Fibroblast of the aortic adventitia (primary cell): Measurements from ENCODE around the gene WDR1. TPM values are rescaled to one million over a fixed set of nuclear protein-coding genes. Genes with fewer than 3 reads are reported as not detected.

Experiments used
- DNase-seq: peaks from one replicate; pipeline ENCODE4 v3.0.0-alpha.2; 2010; ENCODE audit warnings: low read depth
- H3K4me3 ChIP-seq: 2 replicates; pipeline ENCODE4 v1.5.1; 2011; ENCODE audit warnings: low read depth, mild to moderate bottlenecking, control low read depth, low read length, moderate library complexity
- CTCF ChIP-seq: IDR thresholded peaks from 2 replicates; pipeline ENCODE4 v1.5.1; 2011; ENCODE audit warnings: mild to moderate bottlenecking, low read length, control low read depth, inconsistent platforms; ENCODE audit not compliant: insufficient read depth
- total RNA-seq: library from RNA; depleted of rRNA; stranded (reverse); fragments of >200 nt; gene quantifications from 2 replicates; pipeline ENCODE4 v1.2.3, GENCODE V29; 2012; ENCODE audit warnings: low replicate concordance

Gene WDR1
- total RNA-seq, 1 donor = 228 TPM

- H3K4me3 ChIP-seq = no peak overlapping the region
- DNase-seq = no peak
- no peak for TF ChIP-seq CTCF
Observed at GRCh38 chr4:10036807-10037342, 79.7 kb downstream of the WDR1 start.

GRCh38 chr4:10035130-10035529 lies 81.5 kb downstream of the WDR1 start:
- H3K4me3 ChIP-seq = no peak overlapping the region
- TF ChIP-seq CTCF = no peak
- no peak for DNase-seq

- TF ChIP-seq CTCF = no peak
- no peak for DNase-seq
- no peak overlapping the region for H3K4me3 ChIP-seq
Observed at GRCh38 chr4:10034612-10035104, 81.9 kb downstream of the WDR1 start.

- no peak for TF ChIP-seq CTCF
- H3K4me3 ChIP-seq = no peak overlapping the region
- no peak for DNase-seq
Observed at GRCh38 chr4:10034136-10034535, 82.5 kb downstream of the WDR1 start.

- H3K4me3 ChIP-seq = no peak overlapping the region
- no peak for TF ChIP-seq CTCF
- DNase-seq = peak; percentile 62
Observed at GRCh38 chr4:10033191-10033881, 83.3 kb downstream of the WDR1 start.

- no peak for TF ChIP-seq CTCF
- H3K4me3 ChIP-seq = no peak overlapping the region
- DNase-seq = peak; percentile 77
Observed at GRCh38 chr4:10032625-10033024, 84.0 kb downstream of the WDR1 start.
